SU-DHL-6 (cell line): ENCODE measurements around the gene GRID1.

Experiments
- CTCF ChIP-seq: fragments of 200-600 bp; sonication (generic); IDR thresholded peaks from one replicate; pipeline ENCODE4 v1.5.1; 2017; ENCODE audit warnings: antibody characterized with exemption, mild to moderate bottlenecking, low read length, moderate library complexity; ENCODE audit not compliant: insufficient read depth, poor library complexity, severe bottlenecking
- EZH2phosphoT487 ChIP-seq: fragments of 200-600 bp; sonication (generic), shearing (Covaris generic); conservative IDR thresholded peaks from 2 replicates; pipeline ENCODE4 v1.6.1; 2018; ENCODE audit warnings: mild to moderate bottlenecking, antibody characterized with exemption, low read length, moderate library complexity, mixed read lengths

- TF ChIP-seq CTCF, result no peak
- TF ChIP-seq EZH2phosphoT487, result no peak
Measured at GRCh38 chr10:85922356-85923129, 444.1 kb downstream of the GRID1 start.
